22Rv1 (cell line): ENCODE data around the gene PARD6A.

ENCODE experiments used
- H3K27ac ChIP-seq: fragments of 450-650 bp; 2 replicates; pipeline ENCODE4 v1.5.1; 2017
- ZFX ChIP-seq: fragments of 450-650 bp; IDR thresholded peaks from 2 replicates; pipeline ENCODE4 v1.6.1; 2017; ENCODE audit warnings: antibody characterized with exemption, borderline replicate concordance
- TF ChIP-seq, protein P1 (sequence below): fragments of 450-650 bp; IDR thresholded peaks from 2 replicates; pipeline ENCODE4 v1.5.1; 2017; ENCODE audit warnings: mild to moderate bottlenecking

The PARD6A gene

GRCh38 chr16:67660564-67661028 lies at the start of gene PARD6A:
TSS of gene PARD6A (plus strand) at chr16:67660960. CDS start at chr16:67661039, 79 bp downstream.
- H3K27ac ChIP-seq: peak within 1 kb of the TSS; percentile 93
- no peak for TF ChIP-seq ZFX
- TF ChIP-seq, protein P1, sequence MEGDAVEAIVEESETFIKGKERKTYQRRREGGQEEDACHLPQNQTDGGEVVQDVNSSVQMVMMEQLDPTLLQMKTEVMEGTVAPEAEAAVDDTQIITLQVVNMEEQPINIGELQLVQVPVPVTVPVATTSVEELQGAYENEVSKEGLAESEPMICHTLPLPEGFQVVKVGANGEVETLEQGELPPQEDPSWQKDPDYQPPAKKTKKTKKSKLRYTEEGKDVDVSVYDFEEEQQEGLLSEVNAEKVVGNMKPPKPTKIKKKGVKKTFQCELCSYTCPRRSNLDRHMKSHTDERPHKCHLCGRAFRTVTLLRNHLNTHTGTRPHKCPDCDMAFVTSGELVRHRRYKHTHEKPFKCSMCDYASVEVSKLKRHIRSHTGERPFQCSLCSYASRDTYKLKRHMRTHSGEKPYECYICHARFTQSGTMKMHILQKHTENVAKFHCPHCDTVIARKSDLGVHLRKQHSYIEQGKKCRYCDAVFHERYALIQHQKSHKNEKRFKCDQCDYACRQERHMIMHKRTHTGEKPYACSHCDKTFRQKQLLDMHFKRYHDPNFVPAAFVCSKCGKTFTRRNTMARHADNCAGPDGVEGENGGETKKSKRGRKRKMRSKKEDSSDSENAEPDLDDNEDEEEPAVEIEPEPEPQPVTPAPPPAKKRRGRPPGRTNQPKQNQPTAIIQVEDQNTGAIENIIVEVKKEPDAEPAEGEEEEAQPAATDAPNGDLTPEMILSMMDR: no peak

DNA sequence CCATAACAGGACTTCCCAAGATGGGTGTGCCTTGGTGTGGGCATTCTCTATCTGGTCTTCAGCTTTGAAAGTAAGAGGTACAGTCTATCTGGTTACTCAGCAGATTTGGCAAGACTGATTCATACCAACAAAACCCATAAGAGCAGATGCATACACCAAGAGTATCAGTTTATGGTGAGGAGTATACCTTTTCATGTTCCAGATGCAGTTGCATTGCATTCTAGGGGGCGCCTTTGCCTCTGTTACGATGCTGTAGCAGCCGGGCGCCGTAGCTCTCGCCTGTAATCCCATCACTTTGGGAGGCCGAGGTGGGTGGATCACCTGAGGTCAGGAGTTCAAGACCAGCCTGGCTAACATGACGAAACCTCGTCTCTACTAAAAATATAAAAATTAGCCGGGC lies 47.0 kb upstream of the PARD6A start:
- H3K27ac ChIP-seq: no peak overlapping the region
- no peak for TF ChIP-seq ZFX
- TF ChIP-seq, protein P1: peak; percentile 45

DNA sequence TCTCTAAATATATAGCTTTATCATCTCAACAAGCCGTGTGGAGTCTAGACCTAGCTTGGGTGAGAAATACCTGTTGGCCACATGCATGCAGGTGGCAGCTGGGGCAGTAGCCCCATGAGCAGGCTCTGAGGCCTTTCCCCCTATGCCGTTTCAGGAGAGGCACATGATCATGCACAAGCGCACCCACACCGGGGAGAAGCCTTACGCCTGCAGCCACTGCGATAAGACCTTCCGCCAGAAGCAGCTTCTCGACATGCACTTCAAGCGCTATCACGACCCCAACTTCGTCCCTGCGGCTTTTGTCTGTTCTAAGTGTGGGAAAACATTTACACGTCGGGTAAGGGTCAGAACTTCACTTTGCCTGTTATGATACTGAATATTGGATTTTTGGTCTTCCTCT lies 32.5 kb upstream of the PARD6A start:
- no peak for TF ChIP-seq ZFX
- TF ChIP-seq, protein P1: no peak
- H3K27ac ChIP-seq: no peak overlapping the region

GRCh38 chr16:67632415-67633172 lies 28.2 kb upstream of the PARD6A start:
- no peak overlapping the region for H3K27ac ChIP-seq
- no peak for TF ChIP-seq ZFX
- TF ChIP-seq, protein P1: no peak

GRCh38 chr16:67636713-67637112 lies 24.0 kb upstream of the PARD6A start:
- TF ChIP-seq, protein P1: no peak
- TF ChIP-seq ZFX: no peak
- no peak overlapping the region for H3K27ac ChIP-seq

DNA sequence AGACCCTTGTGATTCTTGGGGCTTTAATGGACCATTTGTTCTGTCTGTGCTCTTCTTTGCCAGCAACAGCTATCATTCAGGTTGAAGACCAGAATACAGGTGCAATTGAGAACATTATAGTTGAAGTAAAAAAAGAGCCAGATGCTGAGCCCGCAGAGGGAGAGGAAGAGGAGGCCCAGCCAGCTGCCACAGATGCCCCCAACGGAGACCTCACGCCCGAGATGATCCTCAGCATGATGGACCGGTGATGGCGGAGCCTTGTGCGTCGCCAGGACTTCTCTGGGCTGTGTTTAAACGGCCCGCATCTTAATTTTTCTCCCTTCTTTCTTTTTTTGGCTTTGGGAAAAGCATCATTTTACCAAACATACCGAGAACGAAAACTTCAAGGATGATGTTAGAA lies 23.1 kb upstream of the PARD6A start:
- no peak overlapping the region for H3K27ac ChIP-seq
- TF ChIP-seq ZFX: no peak
- TF ChIP-seq, protein P1: no peak
